ENCODE measurements around the gene TIGD4. TPM values are rescaled to one million over a fixed set of nuclear protein-coding genes. Genes with fewer than 3 reads are reported as not detected.

Gene TIGD4
- total RNA-seq, 2 experiments from 2014 or later, result 0.27 to 0.47 TPM

- Mint-ChIP-seq H3K27me3 (peaks cover 3% of the 10 kb centered on the region), H3K9me3 (no peaks in the 10 kb centered on the region), H3K4me1 (ENCODE audit: low read depth) (no peaks in the 10 kb centered on the region), H3K27ac (no peak overlapping the region), H3K4me3 (no peak overlapping the region), H3K36me3 (ENCODE audit: low read depth) (no peaks in the 10 kb centered on the region)
- peak; percentile 75 for TF ChIP-seq CTCF (IDR thresholded peaks at IDR 0.05)
- CTCF ChIA-PET, result interaction anchor here (0.7 to 8.0 kb wide), 25 partner anchors 9 to 329 kb away, joined by 3 to 47 read pairs (median 4); no protein-coding TSS in a partner anchor
- intact Hi-C loops (cut with micrococcal nuclease), result no loop called here
- no peak for DNase-seq
- ATAC-seq, result peak; percentile 27
- POLR2A ChIA-PET, result no interaction called here
These were observed 44.1 kb downstream of the TIGD4 start for GRCh38 chr4:152735396-152735859.

- intact Hi-C loops (cut with micrococcal nuclease), result no loop called here
- no peak overlapping the region for H3K4me3 Mint-ChIP-seq
- ATAC-seq (no peak), DNase-seq (no peak)
- H3K4me1 Mint-ChIP-seq (ENCODE audit: low read depth), result no peaks in the 10 kb centered on the region
- POLR2A ChIA-PET, result no interaction called here
- H3K36me3 Mint-ChIP-seq (ENCODE audit: low read depth), result no peaks in the 10 kb centered on the region
- no peak for TF ChIP-seq CTCF (IDR thresholded peaks at IDR 0.05)
- H3K27ac Mint-ChIP-seq, result no peak overlapping the region
- peaks cover 3% of the 10 kb centered on the region for H3K27me3 Mint-ChIP-seq
- CTCF ChIA-PET, result interaction anchor here (0.7 to 8.0 kb wide), 20 partner anchors 11 to 328 kb away, joined by 3 to 47 read pairs (median 4); no protein-coding TSS in a partner anchor
- no peaks in the 10 kb centered on the region for H3K9me3 Mint-ChIP-seq
These were observed 44.9 kb downstream of the TIGD4 start for GRCh38 chr4:152734699-152735050.

GRCh38 chr4:152734015-152734698 is 45.4 kb downstream of the TIGD4 start:
- no peaks in the 10 kb centered on the region for H3K9me3 Mint-ChIP-seq
- intact Hi-C loops (cut with micrococcal nuclease), result no loop called here
- H3K4me3 Mint-ChIP-seq, result no peak overlapping the region
- POLR2A ChIA-PET, result no interaction called here
- no peak for TF ChIP-seq CTCF (IDR thresholded peaks at IDR 0.05)
- H3K4me1 Mint-ChIP-seq (ENCODE audit: low read depth), result no peaks in the 10 kb centered on the region
- DNase-seq (no peak), ATAC-seq (no peak)
- CTCF ChIA-PET, result interaction anchor here (1.0 to 8.0 kb wide), 11 partner anchors 12 to 325 kb away, joined by 3 to 47 read pairs (median 4); no protein-coding TSS in a partner anchor
- no peak overlapping the region for H3K27ac Mint-ChIP-seq
- H3K36me3 Mint-ChIP-seq (ENCODE audit: low read depth), result no peaks in the 10 kb centered on the region
- H3K27me3 Mint-ChIP-seq, result peaks cover 3% of the 10 kb centered on the region

GRCh38 chr4:152731997-152732396 is 47.5 kb downstream of the TIGD4 start:
- POLR2A ChIA-PET, result no interaction called here
- Mint-ChIP-seq H3K27me3 (peaks cover 3% of the 10 kb centered on the region), H3K9me3 (no peaks in the 10 kb centered on the region), H3K4me3 (no peak overlapping the region), H3K36me3 (ENCODE audit: low read depth) (no peaks in the 10 kb centered on the region), H3K27ac (no peak overlapping the region), H3K4me1 (ENCODE audit: low read depth) (no peaks in the 10 kb centered on the region)
- CTCF ChIA-PET, result interaction anchor here (8.0 kb wide), 1 partner anchor 230 kb away, joined by 47 read pairs; no protein-coding TSS in a partner anchor
- ATAC-seq (no peak), DNase-seq (no peak)
- no peak for TF ChIP-seq CTCF (IDR thresholded peaks at IDR 0.05)
- intact Hi-C loops (cut with micrococcal nuclease), result no loop called here

GRCh38 chr4:152729466-152729865 is 50.1 kb downstream of the TIGD4 start:
- intact Hi-C loops (cut with micrococcal nuclease), result no loop called here
- no peaks in the 10 kb centered on the region for H3K4me1 Mint-ChIP-seq (ENCODE audit: low read depth)
- H3K27ac Mint-ChIP-seq, result no peak overlapping the region
- CTCF ChIA-PET, result interaction anchor here (8.0 kb wide), 1 partner anchor 228 kb away, joined by 47 read pairs; no protein-coding TSS in a partner anchor
- H3K27me3 Mint-ChIP-seq, result no peaks in the 10 kb centered on the region
- no peaks in the 10 kb centered on the region for H3K36me3 Mint-ChIP-seq (ENCODE audit: low read depth)
- POLR2A ChIA-PET, result no interaction called here
- H3K9me3 Mint-ChIP-seq, result no peaks in the 10 kb centered on the region
- no peak for TF ChIP-seq CTCF (IDR thresholded peaks at IDR 0.05)
- ATAC-seq (no peak), DNase-seq (no peak)
- no peak overlapping the region for H3K4me3 Mint-ChIP-seq
